ENCODE measurements around the gene GTF2IRD2.
"Not testable (repeated sequence)": the region's sequence is repeated elsewhere in the genome, so short reads cannot be mapped to it uniquely, and the experiment has no call there.

The GTF2IRD2 gene

DNA sequence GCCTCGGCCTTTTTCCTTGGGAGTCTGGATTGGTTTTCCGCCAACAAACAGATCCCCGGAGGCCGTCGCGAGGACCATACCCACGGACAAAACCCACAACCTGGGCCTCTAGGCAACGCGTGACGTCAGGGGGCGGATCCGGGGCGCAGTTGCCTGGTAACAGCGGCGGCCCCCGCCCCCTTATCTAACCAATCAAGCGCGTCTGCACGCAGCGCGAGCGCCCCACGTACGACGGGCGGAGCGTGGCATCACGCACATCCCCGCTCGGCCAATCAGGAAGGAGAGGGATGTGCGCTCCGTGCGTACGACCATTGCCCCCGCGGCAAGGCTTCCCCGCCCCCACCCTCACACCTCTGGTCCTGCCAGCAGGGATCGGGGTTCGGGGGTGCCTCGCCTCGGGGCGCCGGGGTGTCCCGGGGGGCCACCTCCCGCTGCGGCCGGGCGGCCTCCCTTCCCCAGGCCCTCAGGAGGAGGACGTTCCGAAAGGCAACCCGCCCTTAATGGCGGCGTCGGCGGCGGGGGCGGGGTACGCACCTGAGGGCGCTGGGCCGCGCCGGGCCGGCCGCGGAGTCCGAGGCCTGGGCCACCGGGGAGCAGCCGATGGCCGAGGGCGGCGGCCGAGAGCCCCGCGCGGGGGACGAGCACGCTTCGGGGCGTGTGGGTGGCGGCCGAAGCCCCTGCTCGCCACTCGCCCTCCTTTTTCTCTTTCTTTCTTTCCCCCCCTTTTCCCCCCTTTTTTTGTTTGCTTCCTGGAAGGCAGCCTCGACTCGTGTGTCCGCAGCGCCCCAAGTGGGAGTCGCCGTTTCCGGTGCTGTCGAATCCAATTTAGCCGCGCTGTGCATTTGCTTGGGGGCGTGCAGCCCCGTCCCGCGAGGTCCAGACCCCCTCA is at the start of gene GTF2IRD2:
Gene GTF2IRD2, minus strand, starts transcription at position 773 of the 889 bp plus-strand sequence. CDS start 15,227 bp downstream, outside the sequence.
- not testable (repeated sequence) for DNase-seq (ENCODE audit: low spot score)

DNA sequence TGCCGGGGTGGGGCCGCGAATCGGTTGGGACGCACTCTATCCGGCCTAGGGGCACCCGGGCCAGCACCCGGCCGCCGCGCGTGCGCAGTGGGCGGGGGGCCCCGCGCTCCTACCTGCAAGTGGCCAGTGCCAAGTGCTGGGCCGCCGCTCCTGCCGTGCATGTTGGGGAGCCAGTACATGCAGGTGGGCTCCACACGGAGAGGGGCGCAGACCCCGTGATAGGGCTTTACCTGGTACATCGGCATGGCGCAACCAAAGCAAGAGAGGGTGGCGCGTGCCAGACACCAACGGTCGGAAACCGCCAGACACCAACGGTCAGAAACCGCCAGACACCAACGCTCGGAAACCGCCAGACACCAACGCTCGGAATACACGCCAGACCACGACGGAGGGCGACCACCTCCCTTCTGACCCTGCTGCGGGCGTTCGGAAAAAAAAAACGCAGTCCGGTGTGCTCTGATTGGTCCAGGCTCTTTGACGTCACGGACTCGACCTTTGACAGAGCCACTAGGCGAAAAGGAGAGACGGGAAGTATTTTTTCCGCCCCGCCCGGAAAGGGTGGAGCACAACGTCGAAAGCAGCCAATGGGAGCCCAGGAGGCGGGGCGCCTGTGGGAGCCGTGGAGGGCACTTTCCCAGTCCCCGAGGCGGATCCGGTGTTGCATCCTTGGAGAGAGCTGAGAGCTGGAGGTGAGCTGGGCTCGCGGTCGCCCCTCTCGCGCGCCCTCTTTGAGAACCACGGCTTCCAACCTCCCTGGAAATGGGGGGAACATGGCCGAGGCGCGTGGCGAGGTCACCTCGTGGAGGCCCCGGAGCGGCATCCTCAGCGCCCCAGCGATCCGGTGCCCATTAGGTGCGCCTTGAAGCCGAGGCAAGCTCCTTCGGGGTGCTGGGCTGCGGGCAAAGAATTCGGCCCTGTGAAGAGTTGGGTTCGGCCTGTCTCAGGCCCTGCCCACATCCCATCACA is 39.0 kb upstream of the GTF2IRD2 start:
- not testable (repeated sequence) for DNase-seq (ENCODE audit: low spot score)

DNA sequence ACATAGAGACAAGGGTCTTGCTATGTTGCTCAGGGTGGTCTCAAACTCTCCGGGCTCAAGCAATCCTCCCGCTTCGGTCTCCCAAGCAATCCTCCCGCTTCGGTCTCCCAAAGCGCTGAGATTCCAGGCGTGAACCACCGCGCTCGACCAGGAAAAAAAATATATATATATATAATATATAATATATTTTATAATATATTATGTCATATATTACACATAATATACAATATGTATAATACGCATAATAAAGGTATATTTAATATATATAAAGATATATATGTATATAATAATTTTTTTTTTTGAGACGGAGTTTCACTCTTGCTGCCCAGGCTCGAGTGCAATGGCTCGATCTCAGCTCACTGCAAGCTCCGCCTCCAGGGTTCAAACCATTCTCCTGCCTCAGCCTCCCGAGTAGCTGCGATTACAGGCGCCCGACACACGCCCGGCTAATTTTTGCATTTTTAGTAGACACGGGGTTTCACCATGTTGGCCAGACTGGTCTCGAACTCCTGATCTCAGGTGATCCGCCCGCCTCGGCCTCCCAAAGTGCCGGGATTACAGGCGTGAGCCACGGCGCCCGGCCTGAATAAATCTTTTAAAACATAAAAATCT is 38.2 kb upstream of the GTF2IRD2 start:
- not testable (repeated sequence) for DNase-seq (ENCODE audit: low spot score)

DNA sequence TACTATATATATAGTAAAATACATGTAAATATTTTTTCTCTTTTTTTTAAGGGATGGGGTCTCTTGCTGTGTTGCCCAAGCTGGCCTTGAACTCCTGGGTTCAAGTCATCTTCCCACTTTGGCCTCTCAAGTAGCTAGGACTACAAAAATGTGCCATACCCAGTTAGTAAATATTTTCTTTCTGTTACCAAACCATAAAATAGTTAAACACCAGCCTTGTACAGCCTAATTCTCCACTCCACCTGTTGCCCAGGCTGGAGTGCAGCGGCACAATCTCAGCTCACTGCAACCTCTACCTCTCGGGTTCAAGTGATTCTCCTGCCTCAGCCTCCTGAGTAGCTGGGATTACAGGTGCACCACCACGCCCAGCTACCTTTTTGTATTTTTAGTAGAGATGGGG is 33.9 kb upstream of the GTF2IRD2 start:
- not testable (repeated sequence) for DNase-seq (ENCODE audit: low spot score)

DNA sequence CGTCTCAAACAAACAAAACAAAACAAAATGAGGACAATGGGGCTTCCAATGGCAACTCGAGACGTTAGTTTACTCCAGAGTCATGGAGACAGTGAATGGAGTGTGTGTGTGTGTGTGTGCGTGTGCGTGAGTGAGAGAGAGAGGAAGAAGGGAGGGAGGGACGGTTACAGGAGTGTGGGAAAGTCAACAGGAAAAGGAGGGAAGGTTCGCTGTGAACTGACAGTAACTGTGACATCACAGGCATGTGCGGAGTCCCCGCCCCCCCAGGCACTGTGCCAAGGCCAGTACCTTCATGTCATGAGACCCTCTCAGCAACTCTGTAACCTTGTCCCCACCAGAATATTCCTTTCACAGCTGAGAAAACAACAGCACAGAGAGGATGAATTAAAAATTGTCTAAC is 30.7 kb upstream of the GTF2IRD2 start:
- not testable (repeated sequence) for DNase-seq (ENCODE audit: low spot score)

DNA sequence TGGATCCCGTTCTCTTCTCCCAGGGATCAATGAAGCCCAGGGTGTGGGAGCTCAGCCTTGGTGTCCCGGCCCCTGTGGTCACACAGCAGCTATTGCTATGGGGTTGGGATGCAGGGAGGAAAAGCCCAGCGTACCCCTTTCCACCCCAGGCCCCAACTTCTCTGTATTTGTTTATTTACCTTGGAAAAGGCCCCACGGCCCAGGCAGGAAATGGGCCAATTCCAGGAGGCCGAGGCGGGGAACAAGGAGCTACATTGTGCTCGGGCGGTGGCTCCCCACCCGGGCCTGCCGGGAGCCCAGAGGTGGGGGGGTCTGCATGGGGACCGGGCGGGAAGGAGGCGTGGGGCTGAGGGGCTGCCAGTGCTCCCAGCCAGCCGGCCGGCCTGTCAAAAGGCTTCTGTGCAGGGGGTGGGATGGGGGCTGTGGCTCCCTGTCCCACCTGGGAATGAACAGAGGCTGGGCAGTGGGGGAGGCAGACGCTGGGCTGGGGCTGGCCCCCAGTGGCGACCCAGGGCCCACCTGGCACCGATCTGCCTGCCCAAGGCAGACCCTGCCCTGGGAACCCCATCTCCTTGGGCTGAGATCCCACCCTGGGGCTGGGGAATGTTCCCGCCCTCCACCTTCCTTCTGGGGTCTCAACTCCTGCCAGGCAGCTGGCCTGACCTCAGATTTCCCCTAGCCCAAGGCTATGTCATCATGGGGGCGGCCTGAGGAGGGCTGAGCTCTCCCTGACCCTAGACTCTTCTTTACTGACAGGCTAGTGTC is 23.5 kb upstream of the GTF2IRD2 start:
- not testable (repeated sequence) for DNase-seq (ENCODE audit: low spot score)

DNA sequence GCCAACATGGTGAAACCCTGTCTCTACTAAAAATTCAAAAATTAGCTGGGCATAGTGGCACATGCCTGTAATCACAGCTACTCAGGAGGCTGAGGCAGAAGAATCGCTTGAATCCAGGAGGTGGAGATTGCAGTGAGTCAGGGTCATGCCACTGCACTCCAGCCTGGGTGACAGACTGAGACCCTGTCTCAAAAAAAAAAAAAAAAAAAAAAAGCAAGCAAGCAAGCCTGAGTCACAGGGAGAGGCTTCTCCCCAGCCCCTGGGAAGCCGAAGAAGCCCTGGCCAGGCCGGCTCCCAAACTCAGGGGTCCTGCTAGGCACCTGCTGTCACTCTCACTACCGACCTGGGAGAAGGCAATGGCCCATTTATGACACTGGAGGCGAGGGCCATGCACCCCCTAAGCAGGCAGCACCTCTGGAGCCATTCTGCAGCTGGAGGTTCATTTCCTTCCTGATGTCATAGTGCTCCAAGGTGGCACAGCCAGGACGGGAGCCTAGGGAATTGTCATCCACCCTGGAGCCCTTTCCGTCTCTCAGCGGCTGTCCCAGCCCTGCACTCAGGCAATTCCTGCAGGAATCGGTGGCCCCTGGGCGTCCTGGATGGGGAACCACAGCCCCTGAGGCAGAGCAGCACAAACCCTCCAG is 22.8 kb upstream of the GTF2IRD2 start:
- not testable (repeated sequence) for DNase-seq (ENCODE audit: low spot score)

DNA sequence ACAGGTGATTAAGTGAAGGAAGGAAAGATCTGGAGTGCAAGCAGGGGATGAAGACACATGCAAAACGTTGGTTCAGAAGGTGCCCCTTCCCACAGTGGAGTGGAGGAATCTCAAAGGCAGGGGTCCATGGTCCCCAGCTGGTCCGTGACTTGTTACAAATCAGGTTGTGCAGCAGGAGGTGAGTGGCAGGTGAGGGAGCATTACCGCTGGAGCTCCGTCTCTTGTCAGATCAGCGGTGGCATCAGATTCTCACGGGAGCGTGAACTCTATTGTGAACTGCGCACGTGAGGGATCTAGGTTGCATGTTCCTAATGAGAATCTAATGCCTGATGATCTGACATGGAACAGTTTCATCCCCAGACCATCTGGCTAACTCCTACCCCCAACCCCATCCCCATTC is 21.1 kb upstream of the GTF2IRD2 start:
- DNase-seq (ENCODE audit: low spot score) = not testable (repeated sequence)

DNA sequence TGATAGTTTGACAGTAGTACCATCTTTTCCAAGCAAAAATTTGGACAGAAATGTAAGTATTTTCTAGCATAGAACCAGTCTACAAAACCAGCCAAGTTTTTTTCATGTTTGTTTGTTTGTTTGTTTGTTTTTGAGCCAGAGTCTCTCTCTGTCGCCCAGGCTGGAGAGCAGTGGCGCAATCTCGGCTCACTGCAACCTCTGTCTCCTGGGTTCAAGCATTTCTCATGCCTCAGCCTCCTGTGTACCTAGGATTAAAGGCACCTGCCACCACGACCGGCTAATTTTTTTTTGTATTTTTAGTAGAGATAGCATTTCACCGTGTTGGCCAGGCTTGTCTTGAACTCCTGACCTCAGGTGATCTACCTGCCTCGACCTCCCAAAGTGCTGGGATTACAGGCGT is 14.4 kb upstream of the GTF2IRD2 start:
- DNase-seq (ENCODE audit: low spot score) = not testable (repeated sequence)

DNA sequence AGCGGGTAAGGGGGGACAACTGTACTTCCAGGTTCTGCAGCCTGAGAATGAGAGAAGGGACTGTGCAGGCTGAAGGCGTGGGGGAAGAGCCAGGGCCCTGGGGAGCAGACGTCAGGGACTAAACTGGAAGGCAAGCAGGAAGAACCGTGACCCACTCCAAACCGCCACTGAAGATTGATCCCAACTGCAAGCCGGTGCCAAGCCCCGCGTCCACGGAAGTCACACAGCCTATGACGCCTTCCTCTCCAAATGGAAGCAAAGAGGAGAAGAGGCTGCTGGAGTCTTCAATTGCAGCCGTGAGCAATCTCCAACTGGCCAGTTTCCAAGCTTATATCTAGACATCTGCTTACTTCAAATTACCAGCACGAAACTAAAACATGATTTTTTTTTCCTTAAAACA is 1.6 kb downstream of the GTF2IRD2 start:
- not testable (repeated sequence) for DNase-seq (ENCODE audit: low spot score)

DNA sequence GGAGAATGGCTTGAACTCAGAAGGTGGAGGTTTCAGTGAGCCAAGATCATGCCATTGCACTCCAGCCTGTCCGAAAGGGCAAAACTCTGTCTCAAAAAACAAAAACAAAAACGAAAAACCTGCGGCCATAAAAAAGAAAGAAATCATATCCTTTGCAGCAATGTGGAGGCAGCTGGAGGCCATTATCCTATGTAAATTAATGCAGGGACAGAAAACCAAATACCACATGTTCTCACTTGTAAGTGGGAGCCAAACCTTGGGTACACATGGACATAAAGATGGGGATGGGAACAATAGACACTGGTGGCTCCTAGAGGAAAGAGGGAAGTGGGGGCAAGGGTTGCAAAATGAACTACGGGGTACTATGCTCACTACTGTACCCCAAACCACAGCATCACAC is 21.0 kb downstream of the GTF2IRD2 start:
- DNase-seq (ENCODE audit: low spot score) = not testable (repeated sequence)

DNA sequence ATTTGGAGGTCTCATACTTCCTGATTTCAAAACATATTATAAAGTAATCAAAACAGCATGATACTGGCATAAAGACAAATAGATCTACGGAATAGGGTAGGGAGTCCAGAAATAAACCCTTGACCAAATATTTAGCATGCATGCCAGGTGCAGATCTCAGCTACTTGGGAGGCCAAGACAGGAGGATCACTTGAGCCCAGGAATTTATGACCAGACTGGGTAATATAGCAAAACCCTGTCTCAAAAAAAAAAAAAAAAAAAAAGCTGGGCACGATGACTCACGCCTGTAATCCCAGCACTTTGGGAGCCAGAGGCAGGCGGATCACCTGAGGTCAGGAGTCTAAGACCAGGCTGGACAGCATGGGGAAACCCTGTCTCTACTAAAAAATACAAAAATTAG is 21.4 kb downstream of the GTF2IRD2 start:
- not testable (repeated sequence) for DNase-seq (ENCODE audit: low spot score)

DNA sequence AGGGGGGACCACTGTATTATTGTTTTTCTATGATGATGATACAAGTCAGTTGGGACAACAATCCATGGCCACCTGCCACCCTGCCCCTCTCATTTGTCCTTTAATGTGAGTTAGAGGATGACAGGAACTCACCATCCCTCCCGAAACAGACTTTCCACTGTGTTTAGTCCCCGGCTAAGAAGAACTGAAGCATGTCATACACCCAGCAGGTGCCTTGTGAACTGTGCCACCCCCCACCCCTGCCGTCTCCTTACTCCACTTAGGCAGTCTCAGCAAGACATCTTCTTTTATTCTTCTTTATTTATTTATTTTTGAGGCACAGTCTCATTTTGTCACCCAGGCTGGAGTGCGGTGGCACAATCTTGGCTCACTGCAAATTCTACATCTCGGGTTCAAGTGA is 30.1 kb downstream of the GTF2IRD2 start:
- DNase-seq (ENCODE audit: low spot score) = not testable (repeated sequence)

DNA sequence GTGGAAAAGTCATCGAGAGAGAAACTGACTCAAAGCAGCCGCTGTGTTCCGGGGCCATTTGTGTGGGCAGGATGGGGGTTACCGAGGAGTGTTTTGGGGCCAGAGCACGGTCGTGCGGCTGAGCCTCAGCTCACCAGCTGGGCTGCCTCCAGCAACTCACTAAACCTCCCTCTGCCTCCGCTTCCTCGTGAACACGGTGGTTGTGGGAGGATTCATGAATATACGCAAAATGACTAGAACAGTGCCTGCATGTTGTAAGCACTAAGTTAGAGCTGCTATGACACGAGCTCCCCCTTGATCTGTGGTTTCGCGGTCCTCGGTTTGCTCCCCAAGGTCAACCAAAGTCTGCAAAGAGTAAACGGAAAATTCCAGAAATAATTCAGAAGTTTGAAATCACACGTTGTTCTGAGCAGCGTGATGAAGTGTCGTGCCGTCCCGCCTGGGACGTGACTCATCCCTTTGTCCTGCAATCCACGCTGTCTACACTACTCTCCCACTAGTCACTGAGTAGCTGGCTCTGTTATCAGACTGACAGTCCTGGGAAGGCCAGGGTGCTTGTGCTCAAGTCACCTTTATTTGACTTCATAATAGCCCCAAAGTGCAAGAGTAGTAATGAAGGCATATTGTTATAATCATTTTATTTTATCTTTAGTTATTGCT is 31.1 kb downstream of the GTF2IRD2 start:
- not testable (repeated sequence) for DNase-seq (ENCODE audit: low spot score)

DNA sequence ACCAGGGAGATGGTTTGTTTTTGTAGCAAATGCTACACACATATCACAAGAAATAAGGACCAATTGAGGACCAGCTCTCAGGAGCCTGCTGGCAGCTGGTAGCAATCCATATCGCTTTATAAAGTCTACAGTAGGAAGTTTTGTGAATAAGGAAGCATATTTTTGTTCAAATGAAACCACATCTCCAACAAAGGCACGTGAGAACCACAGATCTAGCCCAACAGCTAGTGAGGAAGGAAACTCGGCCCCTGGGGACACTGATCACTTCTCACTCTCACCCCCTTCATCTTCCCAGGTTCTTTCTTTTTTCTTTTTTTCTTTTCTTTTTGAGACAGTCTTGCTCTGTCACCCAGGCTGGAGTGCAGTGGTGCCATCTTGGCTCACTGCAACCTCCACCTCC is 35.5 kb downstream of the GTF2IRD2 start:
- not testable (repeated sequence) for DNase-seq (ENCODE audit: low spot score)

DNA sequence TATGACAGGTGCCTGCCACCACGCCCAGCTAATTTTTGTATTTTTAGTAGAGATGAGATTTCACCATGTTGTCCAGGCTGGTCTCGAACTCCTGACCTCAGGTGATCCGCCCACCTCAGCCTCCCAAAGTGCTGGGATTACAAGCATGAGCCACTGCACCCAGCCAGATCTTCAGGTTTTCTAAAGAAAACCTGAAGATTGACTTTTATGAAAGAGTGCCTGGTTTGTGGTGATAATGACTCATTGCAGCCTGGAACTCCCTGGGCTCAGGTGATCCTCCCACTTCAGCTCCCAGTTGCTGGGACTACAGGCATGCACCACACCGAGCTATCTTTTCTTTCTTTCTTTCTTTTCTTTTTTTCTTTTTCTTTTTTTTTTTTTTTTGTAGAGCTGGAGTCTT is 52.8 kb downstream of the GTF2IRD2 start:
- DNase-seq (ENCODE audit: low spot score) = not testable (repeated sequence)

DNA sequence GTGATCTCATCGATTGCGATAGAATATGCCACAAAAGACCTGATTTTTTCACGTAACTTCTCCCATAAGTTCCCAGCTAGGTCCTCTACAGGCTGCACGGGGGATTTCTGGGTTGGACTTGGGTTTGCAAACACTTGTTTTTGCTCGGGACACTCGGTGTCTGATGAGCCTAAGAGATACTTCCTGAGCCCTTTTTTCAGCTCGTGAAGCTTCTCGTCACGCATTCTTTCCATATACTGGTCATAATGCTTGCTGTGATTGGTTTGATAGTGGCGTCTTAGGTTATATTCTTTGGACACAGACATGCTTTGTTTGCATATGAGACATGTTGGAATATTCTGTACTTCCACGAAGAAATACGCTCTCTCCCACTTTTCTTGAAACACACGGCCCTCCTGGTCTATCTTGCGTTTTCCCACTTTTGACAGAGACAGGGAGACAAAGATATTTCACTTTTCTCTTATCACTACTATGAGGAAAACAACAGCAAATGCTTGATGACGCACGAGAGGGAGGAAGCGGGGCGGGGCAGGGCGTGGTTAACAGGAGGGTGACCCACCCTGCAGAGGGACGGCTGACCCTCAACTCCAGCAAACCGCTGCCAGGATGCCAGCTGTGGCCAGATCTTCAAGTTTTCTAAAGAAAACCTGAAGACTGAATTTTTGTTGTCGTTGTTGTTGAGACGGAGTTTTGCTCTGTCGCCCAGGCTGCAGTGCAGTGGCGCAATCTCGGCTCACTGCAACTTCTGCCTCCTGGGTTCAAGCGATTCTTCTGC is 53.4 kb downstream of the GTF2IRD2 start:
- DNase-seq (ENCODE audit: low spot score) = not testable (repeated sequence)

DNA sequence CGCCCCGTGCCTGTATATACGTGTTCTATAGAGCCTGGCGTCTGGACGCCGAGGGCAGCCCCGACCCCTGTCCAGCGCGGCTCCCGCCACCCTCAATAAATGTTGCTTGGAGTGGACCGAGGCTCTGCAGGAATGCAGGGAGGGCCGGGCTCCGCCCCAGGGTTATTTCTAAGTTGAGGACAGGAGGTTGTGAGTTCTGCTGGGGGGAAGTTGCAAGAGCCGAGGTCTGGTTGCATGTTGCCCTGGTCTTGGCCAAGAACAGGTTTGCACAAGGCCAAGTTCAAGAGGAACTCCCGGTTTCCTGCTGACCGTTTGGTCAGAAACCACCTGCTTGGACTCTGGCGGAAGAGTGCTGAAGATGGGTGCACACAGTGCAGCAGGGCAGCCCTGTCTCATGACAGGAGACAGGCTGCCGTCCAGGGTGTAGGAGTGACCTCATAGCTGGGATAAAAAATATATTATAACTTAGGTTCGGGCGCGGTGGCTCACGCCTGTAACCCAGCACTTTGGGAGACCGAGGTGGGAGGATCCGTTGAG is 62.1 kb downstream of the GTF2IRD2 start:
- not testable (repeated sequence) for DNase-seq (ENCODE audit: low spot score)
